Measurements from ENCODE around the gene SEMA3C. TPM values are rescaled to one million over a fixed set of nuclear protein-coding genes. Genes with fewer than 3 reads are reported as not detected.

The SEMA3C gene
- total RNA-seq, 2 donors from 2014 or later: 66.4 to 147 TPM

GRCh38 chr7:80907612-80908011 lies 11.2 kb downstream of the SEMA3C start:
- no peak for DNase-seq (ENCODE audit: low spot score)
- H3K4me3 ChIP-seq: no peak overlapping the region
- intact Hi-C loops (cut with DNase I): no loop called here
- no peaks in the 10 kb centered on the region for H3K27me3 ChIP-seq (replicated peaks; ENCODE audit: insufficient read depth)
- 56% methylated on average over 4 of the region's 4 CpGs for WGBS
- H3K36me3 ChIP-seq: no peaks in the 10 kb centered on the region
- H3K9me3 ChIP-seq: no peaks in the 10 kb centered on the region
- no peak overlapping the region for H3K27ac ChIP-seq
- no peaks in the 10 kb centered on the region for H3K4me1 ChIP-seq (replicated peaks)
- TF ChIP-seq CTCF (IDR thresholded peaks at IDR 0.05) (no peak), POLR2AphosphoS5 (IDR thresholded peaks at IDR 0.05) (no peak), POLR2A (IDR thresholded peaks at IDR 0.05) (no peak)

GRCh38 chr7:80907141-80907601 lies 11.7 kb downstream of the SEMA3C start:
- no peaks in the 10 kb centered on the region for H3K9me3 ChIP-seq
- TF ChIP-seq CTCF (IDR thresholded peaks at IDR 0.05) (no peak), POLR2A (IDR thresholded peaks at IDR 0.05) (no peak), POLR2AphosphoS5 (IDR thresholded peaks at IDR 0.05) (no peak)
- H3K4me3 ChIP-seq: no peak overlapping the region
- WGBS: 28% methylated on average over 4 of the region's 4 CpGs
- H3K4me1 ChIP-seq (replicated peaks): no peaks in the 10 kb centered on the region
- H3K36me3 ChIP-seq: no peaks in the 10 kb centered on the region
- intact Hi-C loops (cut with DNase I): no loop called here
- H3K27me3 ChIP-seq (replicated peaks; ENCODE audit: insufficient read depth): no peaks in the 10 kb centered on the region
- DNase-seq (ENCODE audit: low spot score): no peak
- H3K27ac ChIP-seq: no peak overlapping the region

DNA sequence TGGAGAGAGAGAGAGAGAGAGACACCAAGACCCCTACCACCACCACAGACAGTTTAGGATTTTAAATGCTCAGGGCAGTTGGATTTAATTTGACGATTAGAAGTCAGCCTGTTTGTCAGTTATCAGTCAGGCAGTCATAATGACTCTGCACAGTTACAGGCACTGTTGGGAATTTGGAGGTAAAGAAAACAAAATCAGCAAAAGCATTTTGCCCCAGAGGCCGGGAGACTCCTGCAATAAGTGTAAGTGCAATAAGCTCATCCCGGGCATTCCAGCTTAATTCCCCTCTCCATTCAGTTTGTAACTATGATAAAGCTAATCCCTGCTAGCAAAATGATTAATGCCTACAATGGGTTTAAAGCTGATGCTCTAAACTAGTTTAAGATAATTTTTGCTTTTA lies 13.5 kb downstream of the SEMA3C start:
- H3K4me1 ChIP-seq (replicated peaks): no peaks in the 10 kb centered on the region
- TF ChIP-seq POLR2AphosphoS5 (IDR thresholded peaks at IDR 0.05) (no peak), POLR2A (IDR thresholded peaks at IDR 0.05) (no peak), CTCF (IDR thresholded peaks at IDR 0.05) (no peak)
- H3K9me3 ChIP-seq: no peaks in the 10 kb centered on the region
- intact Hi-C loops (cut with DNase I): no loop called here
- H3K27me3 ChIP-seq (replicated peaks; ENCODE audit: insufficient read depth): no peaks in the 10 kb centered on the region
- no peak overlapping the region for H3K27ac ChIP-seq
- DNase-seq (ENCODE audit: low spot score): no peak
- no peak overlapping the region for H3K4me3 ChIP-seq
- no peaks in the 10 kb centered on the region for H3K36me3 ChIP-seq
- WGBS: 60% methylated on average over 3 of the region's 3 CpGs

- Histone ChIP-seq H3K4me3 (no peak overlapping the region), H3K36me3 (no peaks in the 10 kb centered on the region), H3K27me3 (replicated peaks; ENCODE audit: insufficient read depth) (no peaks in the 10 kb centered on the region), H3K27ac (peak overlapping the region in 1 of 2 donors; percentile 10), H3K4me1 (replicated peaks) (no peaks in the 10 kb centered on the region), H3K9me3 (no peaks in the 10 kb centered on the region)
- 89% methylated on average over 6 of the region's 6 CpGs for WGBS
- intact Hi-C loops (cut with DNase I): no loop called here
- TF ChIP-seq CTCF (IDR thresholded peaks at IDR 0.05) (no peak), POLR2AphosphoS5 (IDR thresholded peaks at IDR 0.05) (no peak)
- DNase-seq (ENCODE audit: low spot score): no peak
Measured at GRCh38 chr7:80902716-80903308, 16.0 kb downstream of the SEMA3C start.

GRCh38 chr7:80902019-80902418 lies 16.8 kb downstream of the SEMA3C start:
- Histone ChIP-seq H3K4me1 (replicated peaks) (peaks cover 3% of the 10 kb centered on the region), H3K27me3 (replicated peaks; ENCODE audit: insufficient read depth) (no peaks in the 10 kb centered on the region), H3K36me3 (no peaks in the 10 kb centered on the region), H3K4me3 (no peak overlapping the region), H3K27ac (no peak overlapping the region), H3K9me3 (no peaks in the 10 kb centered on the region)
- intact Hi-C loops (cut with DNase I): no loop called here
- TF ChIP-seq CTCF (IDR thresholded peaks at IDR 0.05): no peak
- TF ChIP-seq POLR2AphosphoS5 (IDR thresholded peaks at IDR 0.05): no peak
- no peak for TF ChIP-seq POLR2A (IDR thresholded peaks at IDR 0.05)
- no peak for DNase-seq (ENCODE audit: low spot score)
- 89% methylated on average over 1 of the region's 1 CpG for WGBS

Measured in prostate gland (tissue), 2 donors.